ENCODE data around the gene TP53BP1.

- TF ChIP-seq, protein P1, sequence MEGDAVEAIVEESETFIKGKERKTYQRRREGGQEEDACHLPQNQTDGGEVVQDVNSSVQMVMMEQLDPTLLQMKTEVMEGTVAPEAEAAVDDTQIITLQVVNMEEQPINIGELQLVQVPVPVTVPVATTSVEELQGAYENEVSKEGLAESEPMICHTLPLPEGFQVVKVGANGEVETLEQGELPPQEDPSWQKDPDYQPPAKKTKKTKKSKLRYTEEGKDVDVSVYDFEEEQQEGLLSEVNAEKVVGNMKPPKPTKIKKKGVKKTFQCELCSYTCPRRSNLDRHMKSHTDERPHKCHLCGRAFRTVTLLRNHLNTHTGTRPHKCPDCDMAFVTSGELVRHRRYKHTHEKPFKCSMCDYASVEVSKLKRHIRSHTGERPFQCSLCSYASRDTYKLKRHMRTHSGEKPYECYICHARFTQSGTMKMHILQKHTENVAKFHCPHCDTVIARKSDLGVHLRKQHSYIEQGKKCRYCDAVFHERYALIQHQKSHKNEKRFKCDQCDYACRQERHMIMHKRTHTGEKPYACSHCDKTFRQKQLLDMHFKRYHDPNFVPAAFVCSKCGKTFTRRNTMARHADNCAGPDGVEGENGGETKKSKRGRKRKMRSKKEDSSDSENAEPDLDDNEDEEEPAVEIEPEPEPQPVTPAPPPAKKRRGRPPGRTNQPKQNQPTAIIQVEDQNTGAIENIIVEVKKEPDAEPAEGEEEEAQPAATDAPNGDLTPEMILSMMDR (conservative IDR thresholded peaks at IDR 0.05; ENCODE audit: low read length) = no peak
- no peak for TF ChIP-seq EZH2phosphoT487 (IDR thresholded peaks at IDR 0.05; ENCODE audit: borderline replicate concordance)
Measured at GRCh38 chr15:43541785-43542184, 48.8 kb upstream of the TP53BP1 start.
